IPS-18c (cell line): Measurements from ENCODE around the gene BRICD5.

Experiments
- H3K4me3 ChIP-seq: 2 replicates; pipeline ENCODE4 v1.7.0; 2013; ENCODE audit warnings: low read depth, mild to moderate bottlenecking, low read length, moderate library complexity; ENCODE audit not compliant: insufficient read depth
- H3K9me3 ChIP-seq: one replicate; pipeline ENCODE4 v1.6.1; 2013; ENCODE audit warnings: mild to moderate bottlenecking, low read length, moderate library complexity; ENCODE audit not compliant: control insufficient read depth, insufficient read depth

Gene BRICD5

GRCh38 chr16:2166263-2167067 is 44.2 kb downstream of the BRICD5 start:
- Histone ChIP-seq H3K9me3 (no peaks in the 10 kb centered on the region), H3K4me3 (no peak overlapping the region)

DNA sequence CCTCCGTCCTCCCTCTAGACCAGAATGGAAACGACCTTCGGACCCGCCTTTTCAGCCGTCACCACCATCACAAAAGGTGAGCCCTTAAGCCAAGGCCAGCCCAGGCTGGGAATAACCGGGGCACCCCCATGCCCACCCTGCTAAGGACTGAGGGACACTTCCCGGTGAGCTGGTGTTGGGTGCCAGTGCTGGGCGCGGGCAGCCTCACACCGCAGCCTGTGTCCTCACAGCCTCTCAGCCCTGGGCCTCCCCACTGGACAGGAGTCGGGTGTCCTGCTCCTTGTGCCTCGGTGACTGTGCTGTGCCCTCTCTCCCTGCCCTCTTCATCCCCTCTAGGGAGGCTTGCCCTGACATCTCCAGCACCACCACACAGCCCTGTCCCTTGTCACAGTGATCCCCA is 44.8 kb downstream of the BRICD5 start:
- Histone ChIP-seq H3K4me3 (no peak overlapping the region), H3K9me3 (no peaks in the 10 kb centered on the region)

- no peak overlapping the region for H3K4me3 ChIP-seq
- H3K9me3 ChIP-seq: no peaks in the 10 kb centered on the region
Measured at GRCh38 chr16:2163211-2163881, 47.3 kb downstream of the BRICD5 start.

DNA sequence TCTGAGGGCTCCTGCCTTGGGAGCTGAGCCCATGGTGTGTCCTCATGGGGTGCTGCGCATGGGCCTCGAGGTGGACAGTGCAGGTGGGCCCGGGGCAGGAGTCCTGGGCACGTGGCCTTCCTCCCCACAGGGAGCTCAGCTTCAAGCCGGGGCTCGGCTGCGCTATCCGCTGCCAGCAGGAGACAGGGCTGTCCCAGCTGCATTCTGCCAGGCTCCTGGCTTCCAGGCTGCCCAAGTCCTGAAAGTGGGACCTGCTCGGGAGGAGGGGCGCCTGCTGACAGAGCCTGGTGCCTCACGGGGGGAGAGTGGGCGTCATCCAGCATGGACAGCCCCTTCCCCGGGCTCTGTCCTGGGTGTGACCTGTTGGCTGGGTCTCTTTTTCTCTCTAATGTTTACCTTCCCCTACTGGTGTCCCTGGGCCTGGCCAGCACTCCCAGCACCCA is 48.0 kb downstream of the BRICD5 start:
- Histone ChIP-seq H3K9me3 (no peaks in the 10 kb centered on the region), H3K4me3 (no peak overlapping the region)

GRCh38 chr16:2161911-2162310 is 48.8 kb downstream of the BRICD5 start:
- Histone ChIP-seq H3K4me3 (no peak overlapping the region), H3K9me3 (no peaks in the 10 kb centered on the region)

DNA sequence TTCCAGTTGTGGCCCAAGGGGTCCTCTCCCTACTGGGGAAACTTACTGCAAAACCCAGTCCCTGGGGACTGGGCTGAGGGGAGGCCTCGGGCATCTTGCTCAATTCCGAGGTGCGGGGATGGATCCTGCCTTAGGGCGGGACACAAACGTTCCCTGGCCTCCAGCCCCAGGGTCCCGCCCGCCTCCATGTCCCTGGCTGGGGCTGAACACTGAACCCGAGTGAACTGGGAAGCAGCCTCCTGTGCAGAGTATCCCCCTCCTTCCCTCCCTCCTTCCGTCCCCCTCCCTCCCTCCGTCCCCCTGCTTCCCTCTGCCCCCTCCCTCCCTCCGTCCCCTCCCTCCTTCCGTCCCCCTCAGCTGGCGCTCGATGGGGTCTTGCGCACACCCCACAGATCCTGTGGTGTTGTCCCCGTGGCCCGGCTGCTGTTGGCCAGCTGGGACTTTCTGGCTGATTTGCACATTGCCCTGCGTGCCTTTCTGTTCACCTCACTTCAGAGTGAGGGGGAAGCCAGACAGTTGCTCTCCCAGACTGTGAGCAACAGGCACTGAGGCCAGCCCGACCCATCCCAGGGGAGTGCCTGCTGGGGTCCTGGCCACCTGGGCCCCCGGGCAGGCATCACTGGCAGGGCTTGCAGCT is 49.6 kb downstream of the BRICD5 start:
- H3K4me3 ChIP-seq: no peak overlapping the region

More for the DNA sequence above, 49.6 kb downstream of the BRICD5 start:
- H3K9me3 ChIP-seq: no peaks in the 10 kb centered on the region
